H1 (cell line): Measurements from ENCODE around the gene DUOX1. TPM values are rescaled to one million over a fixed set of nuclear protein-coding genes. Genes with fewer than 3 reads are reported as not detected.

Source experiments
- CTCF ChIA-PET: fragments of 300-600 bp; sonication (Branson Sonifier 250); formaldehyde crosslinking; loops from one replicate; lab custom pipeline; 2021; ENCODE audit not compliant: partially characterized antibody; lab: Charles Lee
- POLR2A ChIA-PET: fragments of 300-600 bp; sonication (Branson Sonifier 250); formaldehyde crosslinking; loops from one replicate; lab custom pipeline; 2021; ENCODE audit warnings: inconsistent platforms; ENCODE audit not compliant: partially characterized antibody; lab: Charles Lee
- DNase-seq, 2 experiments: peaks; one replicate each; pipeline versions ENCODE4 v3.0.0 to v3.0.0-alpha.2; 2010 to 2022; ENCODE audit warnings: low spot score in 2 of 2, low read depth in 1 of 2, mixed read lengths in 1 of 2
- FAIRE-seq: peaks from 2 replicates; lab custom pipeline; 2011; peaks lifted over from hg19 to GRCh38; lab: Jason Lieb, UNC
- H2AFZ ChIP-seq: 2 replicates; pipeline ENCODE4 v1.8.1; 2012; ENCODE audit warnings: low read length, inconsistent platforms
- H2AK5ac ChIP-seq: 2 replicates; pipeline ENCODE4 v1.6.1; 2013; ENCODE audit warnings: low read depth, low read length
- H2BK120ac ChIP-seq: replicated peaks from 2 replicates; pipeline ENCODE3; 2013; ENCODE audit warnings: low read depth, low read length, inconsistent platforms
- H2BK12ac ChIP-seq: 2 replicates; pipeline ENCODE4 v1.6.1; 2013; ENCODE audit warnings: low read depth, low read length
- H2BK15ac ChIP-seq: 2 replicates; pipeline ENCODE4 v1.6.1; 2013; ENCODE audit warnings: low read length
- H2BK20ac ChIP-seq: 2 replicates; pipeline ENCODE4 v1.6.1; 2013; ENCODE audit warnings: low read length
- H2BK5ac ChIP-seq: 2 replicates; pipeline ENCODE4 v1.6.1; 2013; ENCODE audit warnings: low read depth, low read length
- H3K14ac ChIP-seq: 2 replicates; pipeline ENCODE4 v1.6.1; 2013; ENCODE audit warnings: inconsistent platforms; ENCODE audit not compliant: insufficient read length
- H3K18ac ChIP-seq: 2 replicates; pipeline ENCODE4 v1.6.1; 2013; ENCODE audit warnings: low read length; ENCODE audit errors: extremely low read depth
- H3K23ac ChIP-seq: 2 replicates; pipeline ENCODE4 v1.6.1; 2013; ENCODE audit warnings: inconsistent platforms; ENCODE audit not compliant: insufficient read length
- H3K23me2 ChIP-seq: 2 replicates; pipeline ENCODE4 v1.6.1; 2013; ENCODE audit warnings: low read depth, low read length
- H3K27ac ChIP-seq: 2 replicates; pipeline ENCODE4 v1.6.1; 2011; ENCODE audit warnings: low read depth, low read length, inconsistent platforms
- H3K27me3 ChIP-seq, 4 experiments: replicated peaks in 1 of 4; 1 replicate in 1 of 4; 2 replicates in 3 of 4; pipeline versions ENCODE4 v1.6.1 to v1.8.1; 2011 to 2013; ENCODE audit warnings: low read length in 3 of 4, mild to moderate bottlenecking in 3 of 4, inconsistent platforms in 2 of 4, mixed read lengths in 2 of 4, moderate library complexity in 1 of 4; ENCODE audit not compliant: control insufficient read depth in 3 of 4, insufficient read depth in 3 of 4; ENCODE audit errors: extremely low read depth in 1 of 4
- H3K36me3 ChIP-seq, 4 experiments: 2 replicates each; pipeline versions ENCODE4 v1.6.1 to v1.8.1; 2011 to 2013; ENCODE audit warnings: mild to moderate bottlenecking in 4 of 4, low read length in 3 of 4, moderate library complexity in 2 of 4, control low read depth in 1 of 4, inconsistent platforms in 1 of 4; ENCODE audit not compliant: insufficient read depth in 4 of 4, control insufficient read depth in 2 of 4
- H3K4ac ChIP-seq: replicated peaks from 2 replicates; pipeline ENCODE3; 2013; ENCODE audit warnings: low read length, low read depth, mixed read lengths, inconsistent platforms; ENCODE audit not compliant: insufficient read length
- H3K4me1 ChIP-seq, 4 experiments: replicated peaks in 1 of 4; 1 replicate in 1 of 4; 2 replicates in 3 of 4; pipeline versions ENCODE4 v1.6.1 to v1.8.1; 2011 to 2013; ENCODE audit warnings: low read length in 3 of 4, inconsistent platforms in 2 of 4, mixed read lengths in 1 of 4; ENCODE audit not compliant: insufficient read depth in 4 of 4, control insufficient read depth in 3 of 4
- H3K4me2 ChIP-seq, 2 experiments: 2 replicates each; pipeline versions ENCODE4 v1.6.1 to v1.8.1; 2011 to 2013; ENCODE audit warnings: low read depth in 2 of 2, low read length in 2 of 2, control low read depth in 1 of 2, inconsistent platforms in 1 of 2, mild to moderate bottlenecking in 1 of 2; ENCODE audit not compliant: insufficient read depth in 1 of 2
- H3K4me3 ChIP-seq, 4 experiments: fragments of 200-600, 300-600 bp in 1 of 4; sonication (generic), shearing (Covaris generic), sonication (Bioruptor Twin) in 1 of 4; 2 replicates each; pipeline versions ENCODE4 v1.5.1 to v1.8.1; 2011 to 2016; ENCODE audit warnings: low read length in 4 of 4, low read depth in 3 of 4, control low read depth in 2 of 4, inconsistent platforms in 2 of 4, mild to moderate bottlenecking in 2 of 4, mixed read lengths in 1 of 4, moderate library complexity in 1 of 4; ENCODE audit not compliant: insufficient read depth in 2 of 4; ENCODE audit errors: extremely low read depth in 1 of 4
- H3K56ac ChIP-seq: replicated peaks from 2 replicates; pipeline ENCODE3; 2013; ENCODE audit warnings: low read depth, mild to moderate bottlenecking, mixed read lengths, low read length, inconsistent platforms; ENCODE audit not compliant: insufficient read length
- H3K79me1 ChIP-seq: 2 replicates; pipeline ENCODE4 v1.6.1; 2013; ENCODE audit warnings: low read depth, low read length, control low read depth
- H3K79me2 ChIP-seq, 2 experiments: 2 replicates each; pipeline versions ENCODE4 v1.6.1 to v1.8.1; 2012 to 2013; ENCODE audit warnings: low read length in 2 of 2, mild to moderate bottlenecking in 2 of 2, inconsistent platforms in 1 of 2; ENCODE audit not compliant: insufficient read depth in 2 of 2, control insufficient read depth in 1 of 2
- H3K9ac ChIP-seq, 4 experiments: replicated peaks in 1 of 4; 1 replicate in 1 of 4; 2 replicates in 3 of 4; pipeline versions ENCODE4 v1.6.1 to v1.8.1; 2011 to 2013; ENCODE audit warnings: low read depth in 3 of 4, low read length in 3 of 4, control low read depth in 2 of 4, mild to moderate bottlenecking in 2 of 4, moderate library complexity in 2 of 4, inconsistent platforms in 1 of 4; ENCODE audit errors: extremely low read depth in 1 of 4
- H3K9me3 ChIP-seq, 2 experiments: 2 replicates each; pipeline versions ENCODE4 v1.6.1 to v1.8.1; 2012 to 2013; ENCODE audit warnings: mild to moderate bottlenecking in 2 of 2, moderate library complexity in 2 of 2, control low read depth in 1 of 2, inconsistent platforms in 1 of 2, low read depth in 1 of 2, low read length in 1 of 2, mixed read lengths in 1 of 2; ENCODE audit not compliant: insufficient read depth in 2 of 2
- H4K20me1 ChIP-seq, 2 experiments: replicated peaks in 1 of 2; 2 replicates each; pipeline versions ENCODE3 to v1.8.1; 2011 to 2013; ENCODE audit warnings: inconsistent platforms in 2 of 2, low read length in 2 of 2, mild to moderate bottlenecking in 1 of 2; ENCODE audit not compliant: insufficient read depth in 2 of 2, control insufficient read depth in 1 of 2
- H4K5ac ChIP-seq: 2 replicates; pipeline ENCODE4 v1.6.1; 2013; ENCODE audit warnings: low read length, low read depth, mixed read lengths, inconsistent platforms; ENCODE audit not compliant: insufficient read length
- H4K8ac ChIP-seq: 2 replicates; pipeline ENCODE4 v1.8.0; 2013; ENCODE audit warnings: mild to moderate bottlenecking, moderate library complexity, low read length, inconsistent platforms; ENCODE audit not compliant: insufficient read depth; ENCODE audit errors: extremely low read depth
- H4K91ac ChIP-seq: replicated peaks from 2 replicates; pipeline ENCODE3; 2013; ENCODE audit warnings: low read length, mixed read lengths, inconsistent platforms; ENCODE audit not compliant: insufficient read length
- CEBPB ChIP-seq: IDR thresholded peaks from 2 replicates; pipeline ENCODE4 v1.6.1; 2012; ENCODE audit warnings: low read depth, low read length
- GABPA ChIP-seq: IDR thresholded peaks from 2 replicates; pipeline ENCODE4 v1.6.1; 2011; ENCODE audit warnings: mild to moderate bottlenecking, low read length, moderate library complexity, borderline replicate concordance; ENCODE audit not compliant: insufficient read depth
- HDAC2 ChIP-seq, 2 experiments: fragments of 300-600 bp in 1 of 2; sonication (generic) in 1 of 2; IDR thresholded peaks; 2 replicates each; pipeline ENCODE4 v1.6.1; 2011 to 2012; ENCODE audit warnings: low read depth in 2 of 2, low read length in 2 of 2, mild to moderate bottlenecking in 2 of 2, moderate library complexity in 2 of 2, borderline replicate concordance in 1 of 2, inconsistent platforms in 1 of 2
- POLR2A ChIP-seq, 2 experiments: IDR thresholded peaks; 1 replicate in 1 of 2; 2 replicates in 1 of 2; pipeline ENCODE4 v1.6.1; 2011; ENCODE audit warnings: low read depth in 2 of 2, low read length in 2 of 2, mild to moderate bottlenecking in 2 of 2; ENCODE audit errors: control extremely low read depth in 1 of 2
- POLR2AphosphoS5 ChIP-seq: IDR thresholded peaks from 2 replicates; pipeline ENCODE4 v1.6.1; 2011; ENCODE audit warnings: low read depth, low read length
- RXRA ChIP-seq: IDR thresholded peaks from 2 replicates; pipeline ENCODE4 v1.6.1; 2011; ENCODE audit warnings: low read depth, mild to moderate bottlenecking, low read length, moderate library complexity; ENCODE audit not compliant: insufficient read depth
- SIX5 ChIP-seq: IDR thresholded peaks from 2 replicates; pipeline ENCODE4 v1.6.1; 2011; ENCODE audit warnings: mild to moderate bottlenecking, low read depth, low read length
- SP1 ChIP-seq: IDR thresholded peaks from 2 replicates; pipeline ENCODE4 v1.6.1; 2011; ENCODE audit warnings: low read depth, low read length
- TEAD4 ChIP-seq: IDR thresholded peaks from 2 replicates; pipeline ENCODE4 v1.6.1; 2012; ENCODE audit warnings: low read depth, low read length, inconsistent platforms, mixed read lengths
- ZNF274 ChIP-seq: IDR thresholded peaks from 2 replicates; pipeline ENCODE4 v1.7.0; 2012; ENCODE audit warnings: low read length, borderline replicate concordance; ENCODE audit errors: extremely low read depth
- WGBS, 2 experiments: shearing (Covaris generic) in 1 of 2; methylation state at CpG; one replicate each; pipeline versions ENCODE4 v1.1.6 to v1.1.7; 2013 to 2015; ENCODE audit warnings: low lambda C conversion rate in 2 of 2, mixed read lengths in 2 of 2, inconsistent platforms in 1 of 2, low coverage in 1 of 2, missing lambda C conversion rate in 1 of 2; ENCODE audit not compliant: insufficient replicate concordance in 2 of 2, insufficient coverage in 1 of 2, insufficient read length in 1 of 2; ENCODE audit errors: extremely low coverage in 1 of 2, missing lambda C conversion rate in 1 of 2; 5-methylcytosine and 5-hydroxymethylcytosine counted together
- polyA plus RNA-seq, 7 experiments: library from polyadenylated mRNA; depleted of rRNA in 3 of 7; stranded (reverse) in 5 of 7; unstranded in 2 of 7; fragments of >200 nt in 5 of 7; fragments of 200-250 nt in 2 of 7; gene quantifications; 1 replicate in 5 of 7; 2 replicates in 1 of 7; 4 replicates in 1 of 7; pipeline versions ENCODE4 v1.2.1 to v1.2.3, GENCODE V29; 2011 to 2013; ENCODE audit warnings: missing spikeins in 2 of 7, mixed read lengths in 2 of 7
- total RNA-seq: library from RNA; stranded (reverse); fragmentation: NEBNext Ultra II Directional; extraction: Animal tissue kit (Norgen Biotek cat#: 25700); gene quantifications from 2 replicates; pipeline ENCODE4 v1.2.1, GENCODE V29; 2021
- TF ChIP-seq, protein P1 (sequence below): IDR thresholded peaks from 2 replicates; pipeline ENCODE4 v1.6.1; 2012; ENCODE audit warnings: low read length, inconsistent platforms

Gene DUOX1
- total and polyA plus RNA-seq, 2 of the 8 experiments (the other 6 are each of a cell fraction or from before 2014, with no cell fraction given), result 0.84 to 1.4 TPM

DNA sequence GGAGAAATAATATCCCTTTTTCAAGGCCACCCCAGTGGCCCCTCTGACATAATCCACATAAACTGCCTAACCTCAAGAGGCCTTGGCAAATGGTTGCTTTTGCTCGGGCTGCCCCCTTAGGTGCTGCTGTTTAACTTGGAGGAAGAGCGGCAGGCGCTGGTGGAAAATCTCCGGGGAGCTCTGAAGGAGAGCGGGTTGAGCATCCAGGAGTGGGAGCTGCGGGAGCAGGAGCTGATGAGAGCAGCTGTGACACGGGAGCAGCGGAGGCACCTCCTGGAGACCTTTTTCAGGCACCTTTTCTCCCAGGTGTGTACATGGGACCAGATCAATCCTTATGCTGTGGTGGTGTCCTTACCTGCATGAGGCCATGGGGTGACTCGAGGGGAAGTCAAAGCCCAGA, 15.0 kb downstream of the DUOX1 start:
- H3K23ac ChIP-seq, result no peak overlapping the region
- ChIA-PET CTCF (interaction anchor here (1.3 to 10.1 kb wide), 3 partner anchors 12 to 20 kb away, joined by 3 to 57 read pairs (median 12); no protein-coding TSS in a partner anchor), POLR2A (no interaction called here)
- H3K23me2 ChIP-seq, result no peaks in the 10 kb centered on the region
- no peak overlapping the region for H2BK15ac ChIP-seq
- no peaks in the 10 kb centered on the region for H3K36me3 ChIP-seq
- 85% methylated on average over 9 of the region's 9 CpGs; no CpG with 5 or more reads in 1 of the 2 experiments for WGBS, 2 experiments
- H3K4ac ChIP-seq, result no peak overlapping the region
- no peaks in the 10 kb centered on the region; a peak in 1 of 7 replicates for H3K27me3 ChIP-seq
- TF ChIP-seq, protein P1, sequence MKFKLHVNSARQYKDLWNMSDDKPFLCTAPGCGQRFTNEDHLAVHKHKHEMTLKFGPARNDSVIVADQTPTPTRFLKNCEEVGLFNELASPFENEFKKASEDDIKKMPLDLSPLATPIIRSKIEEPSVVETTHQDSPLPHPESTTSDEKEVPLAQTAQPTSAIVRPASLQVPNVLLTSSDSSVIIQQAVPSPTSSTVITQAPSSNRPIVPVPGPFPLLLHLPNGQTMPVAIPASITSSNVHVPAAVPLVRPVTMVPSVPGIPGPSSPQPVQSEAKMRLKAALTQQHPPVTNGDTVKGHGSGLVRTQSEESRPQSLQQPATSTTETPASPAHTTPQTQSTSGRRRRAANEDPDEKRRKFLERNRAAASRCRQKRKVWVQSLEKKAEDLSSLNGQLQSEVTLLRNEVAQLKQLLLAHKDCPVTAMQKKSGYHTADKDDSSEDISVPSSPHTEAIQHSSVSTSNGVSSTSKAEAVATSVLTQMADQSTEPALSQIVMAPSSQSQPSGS, result no peak
- no peak for TF ChIP-seq GABPA
- TF ChIP-seq TEAD4, result no peak
- TF ChIP-seq ZNF274, result no peak
- no peak for TF ChIP-seq POLR2A (IDR thresholded peaks at IDR 0.05; ENCODE audit: control extremely low read depth in 1 of 2, low read depth in 2 of 2, low read length in 2 of 2)
- TF ChIP-seq POLR2AphosphoS5, result no peak
- TF ChIP-seq CEBPB, result no peak
- TF ChIP-seq HDAC2 (IDR thresholded peaks at IDR 0.05; ENCODE audit: borderline replicate concordance in 1 of 2, low read depth in 2 of 2, low read length in 2 of 2), result no peak
- no peak for TF ChIP-seq SIX5
- TF ChIP-seq RXRA, result no peak
- TF ChIP-seq SP1, result no peak
- no peak overlapping the region for H3K4me3 ChIP-seq
- no peak overlapping the region for H4K91ac ChIP-seq
- no peak overlapping the region for H3K27ac ChIP-seq
- no peaks in the 10 kb centered on the region for H3K79me2 ChIP-seq
- no peak overlapping the region for H3K9ac ChIP-seq
- DNase-seq (no peak), FAIRE-seq (no peak)
- no peak overlapping the region for H3K18ac ChIP-seq
- no peaks in the 10 kb centered on the region for H3K9me3 ChIP-seq
- H4K5ac ChIP-seq, result no peak overlapping the region
- no peak overlapping the region for H2AFZ ChIP-seq
- H3K79me1 ChIP-seq, result no peaks in the 10 kb centered on the region; the same call in 1 of the 2 replicates
- no peak overlapping the region for H3K14ac ChIP-seq
- H4K20me1 ChIP-seq, result no peaks in the 10 kb centered on the region
- H3K56ac ChIP-seq, result no peak overlapping the region
- no peak overlapping the region for H3K4me2 ChIP-seq
- H2BK20ac ChIP-seq, result no peak overlapping the region
- no peaks in the 10 kb centered on the region; a peak in 1 of 7 replicates for H3K4me1 ChIP-seq
- no peak overlapping the region for H2BK120ac ChIP-seq
- no peak overlapping the region for H2BK5ac ChIP-seq
- no peak overlapping the region for H2BK12ac ChIP-seq
- no peak overlapping the region for H4K8ac ChIP-seq
- no peak overlapping the region for H2AK5ac ChIP-seq
